GM10847 (cell line): ENCODE data around the gene PLCL2.

ENCODE experiments used
- POLR2A ChIP-seq: IDR thresholded peaks from 2 replicates; pipeline ENCODE4 v1.6.1; 2011; ENCODE audit not compliant: insufficient read length; ENCODE audit errors: extremely low read depth

Gene PLCL2

GRCh38 chr3:17044855-17045254 lies 160.1 kb downstream of the PLCL2 start:
- no peak for TF ChIP-seq POLR2A

- TF ChIP-seq POLR2A: no peak
These were observed 160.9 kb downstream of the PLCL2 start for GRCh38 chr3:17045705-17046104.

- TF ChIP-seq POLR2A: no peak
These were observed 161.9 kb downstream of the PLCL2 start for GRCh38 chr3:17046623-17047022.

GRCh38 chr3:17047162-17047561 lies 162.4 kb downstream of the PLCL2 start:
- no peak for TF ChIP-seq POLR2A

GRCh38 chr3:17047894-17048293 lies 163.1 kb downstream of the PLCL2 start:
- no peak for TF ChIP-seq POLR2A

GRCh38 chr3:17050071-17050470 lies 165.3 kb downstream of the PLCL2 start:
- no peak for TF ChIP-seq POLR2A

GRCh38 chr3:17050506-17050905 lies 165.8 kb downstream of the PLCL2 start:
- TF ChIP-seq POLR2A: no peak

- no peak for TF ChIP-seq POLR2A
These were observed 167.6 kb downstream of the PLCL2 start for GRCh38 chr3:17052363-17052762.

- TF ChIP-seq POLR2A: no peak
These were observed 169.7 kb downstream of the PLCL2 start for GRCh38 chr3:17054301-17054981.

GRCh38 chr3:17054982-17055343 lies 170.2 kb downstream of the PLCL2 start:
- TF ChIP-seq POLR2A: no peak

- TF ChIP-seq POLR2A: no peak
These were observed 170.9 kb downstream of the PLCL2 start for GRCh38 chr3:17055374-17056276.

- no peak for TF ChIP-seq POLR2A
These were observed 172.6 kb downstream of the PLCL2 start for GRCh38 chr3:17057321-17057720.

- TF ChIP-seq POLR2A: no peak
These were observed 175.3 kb downstream of the PLCL2 start for GRCh38 chr3:17059989-17060550.

- no peak for TF ChIP-seq POLR2A
These were observed 176.2 kb downstream of the PLCL2 start for GRCh38 chr3:17061005-17061404.

GRCh38 chr3:17062736-17063135 lies 178.0 kb downstream of the PLCL2 start:
- TF ChIP-seq POLR2A: no peak

- no peak for TF ChIP-seq POLR2A
These were observed 178.8 kb downstream of the PLCL2 start for GRCh38 chr3:17063596-17063995.

- no peak for TF ChIP-seq POLR2A
These were observed 180.6 kb downstream of the PLCL2 start for GRCh38 chr3:17065315-17065714.

GRCh38 chr3:17065881-17066280 lies 181.1 kb downstream of the PLCL2 start:
- no peak for TF ChIP-seq POLR2A
